ENCODE results near the gene DUOX2.

GRCh38 chr15:45099549-45100165 is 14.3 kb downstream of the DUOX2 start:
- TF ChIP-seq POLR2A (IDR thresholded peaks at IDR 0.05) (no peak), CTCF (IDR thresholded peaks at IDR 0.05) (no peak)
